GM18873 (cell line): Measurements from ENCODE around the gene KCNIP3.

ENCODE experiments used
- ATAC-seq: cut with Tn5 transposase; IDR thresholded peaks from one replicate; pipeline ENCODE4 v1.9.1; 2021; ENCODE audit warnings: mild to moderate bottlenecking, moderate library complexity, moderate number of reproducible peaks; ENCODE audit not compliant: unreplicated experiment, low FRiP score

KCNIP3 gene

DNA sequence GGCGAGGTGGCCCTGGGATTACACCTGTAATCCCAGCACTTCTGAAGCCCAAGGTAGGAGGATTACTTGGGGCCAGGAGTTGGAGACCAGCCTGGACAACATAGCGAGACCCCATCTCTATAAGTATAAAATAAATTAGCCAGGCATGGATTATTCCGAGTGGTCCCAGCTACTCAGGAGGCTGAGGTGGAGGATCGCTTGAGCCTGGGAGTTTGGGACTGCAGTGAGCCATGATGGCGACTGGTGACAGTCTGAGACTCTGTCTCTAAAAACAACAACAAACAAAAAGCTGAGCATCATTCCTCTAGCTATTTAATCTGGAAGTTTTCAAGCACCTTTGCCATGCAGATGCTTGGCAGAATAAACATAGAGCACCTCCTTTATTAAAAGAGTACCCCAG lies 83.6 kb downstream of the KCNIP3 start:
- ATAC-seq, result no peak

- no peak for ATAC-seq
Measured at GRCh38 chr2:95381212-95382191, 84.4 kb downstream of the KCNIP3 start.

- no peak for ATAC-seq
Measured at GRCh38 chr2:95382192-95382591, 85.0 kb downstream of the KCNIP3 start.

- no peak for ATAC-seq
Measured at GRCh38 chr2:95382686-95383634, 85.8 kb downstream of the KCNIP3 start.

GRCh38 chr2:95383635-95384027 lies 86.5 kb downstream of the KCNIP3 start:
- no peak for ATAC-seq

- no peak for ATAC-seq
Measured at GRCh38 chr2:95384854-95385569, 87.9 kb downstream of the KCNIP3 start.

GRCh38 chr2:95385570-95385984 lies 88.4 kb downstream of the KCNIP3 start:
- ATAC-seq, result no peak

GRCh38 chr2:95386031-95386430 lies 88.9 kb downstream of the KCNIP3 start:
- no peak for ATAC-seq

DNA sequence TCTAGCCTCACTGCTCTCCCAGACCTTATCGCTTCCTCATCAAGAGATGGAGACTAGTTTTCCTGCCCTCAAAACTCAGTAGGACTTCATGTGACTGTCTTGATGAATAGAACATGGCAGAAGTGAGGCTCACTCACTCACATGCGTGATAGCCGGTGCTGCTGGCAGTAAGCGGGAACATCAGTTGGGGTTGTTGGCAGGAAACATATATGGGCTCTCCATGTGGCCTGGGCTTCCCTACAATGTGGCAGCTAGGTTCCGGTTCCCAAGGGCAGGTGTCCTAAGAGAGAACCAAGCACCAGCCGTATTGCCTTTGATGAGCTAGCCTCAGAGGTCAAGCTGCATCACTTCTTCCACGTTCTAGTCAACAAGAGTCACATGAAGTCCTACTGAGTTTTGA lies 90.2 kb downstream of the KCNIP3 start:
- no peak for ATAC-seq

DNA sequence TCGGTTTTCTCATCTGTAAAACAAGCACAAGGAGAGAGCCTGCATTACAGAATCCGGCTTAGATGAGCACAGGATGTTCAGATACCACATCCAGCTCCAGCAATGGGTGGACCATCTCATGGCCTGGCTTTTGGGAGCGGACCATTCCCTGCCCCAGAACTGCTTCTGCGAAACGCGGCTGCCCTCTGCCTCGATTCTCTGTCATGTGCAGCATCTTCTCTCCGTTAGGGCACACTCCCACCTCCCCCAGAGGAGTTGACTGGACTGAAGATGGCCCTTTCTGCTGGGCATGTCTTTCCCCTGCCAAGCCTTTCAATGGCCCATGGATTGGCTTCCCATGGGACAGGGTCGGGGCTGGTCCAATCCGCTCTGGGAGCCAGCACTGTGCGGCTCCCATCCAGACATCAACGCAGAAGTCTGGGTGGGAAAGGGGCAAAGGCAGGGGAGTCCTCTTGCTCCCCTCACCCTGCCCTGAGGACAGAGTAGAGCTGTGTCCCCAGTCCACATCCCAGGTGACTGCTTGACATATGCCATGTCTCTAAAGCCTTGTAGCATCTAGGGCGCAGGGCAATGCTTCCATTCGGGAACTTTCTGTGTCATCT lies 91.0 kb downstream of the KCNIP3 start:
- ATAC-seq, result no peak

- no peak for ATAC-seq
Measured at GRCh38 chr2:95388856-95389244, 91.7 kb downstream of the KCNIP3 start.

DNA sequence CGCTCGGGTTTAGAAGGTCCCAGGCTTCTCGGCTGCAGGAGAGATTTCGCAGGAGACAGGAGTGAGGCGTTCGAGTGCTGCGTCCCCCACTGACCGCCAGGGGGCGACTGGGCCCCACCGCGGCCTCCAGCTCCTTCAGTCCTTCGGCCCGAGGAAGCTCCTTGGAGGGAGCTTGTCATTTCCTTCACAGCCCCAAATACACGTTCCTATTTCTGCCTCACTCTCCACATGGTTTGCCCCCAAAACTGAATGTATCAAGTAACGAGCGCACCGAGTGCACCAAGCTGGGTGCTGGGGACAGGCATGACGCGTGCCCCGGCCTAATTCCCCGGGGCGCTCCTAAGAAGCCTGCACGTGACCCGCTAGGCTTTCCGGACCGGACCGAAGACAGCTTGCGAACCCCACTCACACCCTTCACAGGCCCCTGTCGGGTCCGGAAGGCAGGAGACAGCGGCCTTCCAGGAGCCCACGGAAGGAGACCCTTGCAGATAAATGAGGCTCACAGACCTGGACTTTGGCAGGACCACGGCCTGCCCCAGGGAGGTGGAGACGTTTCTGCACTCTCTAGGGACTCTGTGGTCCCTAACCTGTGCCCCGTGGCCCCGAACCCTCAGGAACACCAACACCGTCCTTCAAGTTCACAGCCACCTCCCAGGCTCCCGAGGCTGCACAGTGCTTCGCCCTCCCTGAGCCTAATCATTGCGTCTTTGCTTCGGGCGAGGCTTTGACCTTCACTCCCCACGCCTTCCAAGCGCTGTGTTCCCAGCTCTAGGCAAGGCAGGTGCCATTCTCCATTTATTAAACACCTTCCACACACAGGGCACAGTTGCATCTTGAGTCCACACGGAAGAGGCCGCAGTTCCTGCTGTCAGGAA lies 92.3 kb downstream of the KCNIP3 start:
- no peak for ATAC-seq

- no peak for ATAC-seq
Measured at GRCh38 chr2:95390272-95390880, 93.2 kb downstream of the KCNIP3 start.

DNA sequence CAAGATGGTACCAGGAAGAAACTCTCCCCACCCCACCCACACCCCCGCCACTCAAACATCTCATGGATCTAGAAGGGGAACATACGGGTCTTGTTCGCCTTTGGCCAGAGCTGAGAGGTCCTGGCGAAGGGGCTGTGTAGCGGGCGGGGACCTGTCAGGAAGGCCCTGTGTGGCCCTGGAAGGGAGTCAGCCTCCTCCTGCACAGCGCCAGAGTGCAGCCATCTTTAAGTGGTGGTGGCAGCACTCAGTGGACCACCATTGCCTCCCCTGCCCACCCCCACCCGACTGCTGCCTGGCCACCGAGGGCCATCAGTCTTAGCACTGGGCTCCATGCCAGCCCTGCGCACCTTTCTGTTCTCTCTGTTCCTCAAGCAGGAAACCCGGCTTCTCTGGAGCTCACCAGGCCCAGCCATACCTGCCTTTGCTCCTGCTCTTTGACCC lies 93.8 kb downstream of the KCNIP3 start:
- no peak for ATAC-seq

GRCh38 chr2:95391641-95392310 lies 94.6 kb downstream of the KCNIP3 start:
- no peak for ATAC-seq

DNA sequence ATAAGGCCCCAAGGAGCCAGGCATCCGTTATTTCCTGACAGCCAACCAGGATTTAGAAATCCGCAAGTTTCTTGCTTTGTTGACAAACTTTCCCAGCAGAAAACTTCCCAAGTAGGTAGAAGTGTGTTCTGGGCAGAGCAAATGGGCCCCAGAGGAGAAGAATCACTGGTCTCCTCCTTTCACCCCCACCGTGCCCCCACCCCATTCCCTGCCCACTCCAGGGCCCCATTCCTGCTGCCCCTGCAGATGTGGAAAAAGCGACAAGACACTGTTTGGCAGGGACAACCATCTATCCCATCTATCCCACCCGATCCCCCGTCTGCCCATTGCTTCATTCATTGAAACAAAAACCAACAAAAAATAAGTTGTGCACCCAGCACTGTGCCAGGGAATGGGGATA lies 95.2 kb downstream of the KCNIP3 start:
- no peak for ATAC-seq

GRCh38 chr2:95392730-95393455 lies 95.7 kb downstream of the KCNIP3 start:
- no peak for ATAC-seq
